GM18870 (cell line): Measurements from ENCODE around the gene KRTAP10-3.

ENCODE experiments used
- ATAC-seq: cut with Tn5 transposase; IDR thresholded peaks from one replicate; pipeline ENCODE4 v1.9.1; 2021; ENCODE audit warnings: moderate library complexity; ENCODE audit not compliant: unreplicated experiment

KRTAP10-3 gene

DNA sequence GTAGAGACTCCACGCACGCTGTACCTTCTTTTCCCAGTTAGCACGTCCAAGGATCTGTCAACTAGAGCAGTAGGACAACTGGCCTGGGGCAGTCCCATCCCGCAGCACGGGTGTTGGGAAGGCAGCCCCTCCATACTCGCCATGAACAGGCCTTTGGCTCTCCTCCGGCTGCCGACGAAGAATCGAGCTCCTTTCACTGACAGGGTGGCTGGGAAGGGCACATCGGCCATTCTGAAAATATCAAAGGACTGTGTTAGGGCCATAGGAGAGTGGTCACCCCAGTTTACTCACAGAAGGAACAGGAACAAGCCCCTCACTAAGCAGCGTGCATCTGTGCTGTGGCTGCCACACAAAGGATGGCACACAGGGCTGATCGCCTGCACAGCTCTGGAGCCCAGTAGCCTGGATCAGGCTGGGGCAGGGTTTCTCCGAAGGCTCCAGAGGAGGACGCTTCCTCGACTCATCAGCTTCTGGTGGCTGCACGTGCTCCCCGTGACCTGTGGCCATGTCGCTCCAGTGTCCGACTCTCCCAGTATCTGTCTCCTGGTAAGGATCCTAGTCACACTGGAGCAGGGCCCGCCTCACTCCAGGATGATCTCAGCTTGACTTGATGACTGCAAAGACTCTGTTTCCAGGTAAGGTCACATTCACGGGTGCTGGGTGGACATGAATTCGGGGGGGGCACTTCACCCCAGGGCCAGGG is 27.5 kb downstream of the KRTAP10-3 start:
- no peak for ATAC-seq

DNA sequence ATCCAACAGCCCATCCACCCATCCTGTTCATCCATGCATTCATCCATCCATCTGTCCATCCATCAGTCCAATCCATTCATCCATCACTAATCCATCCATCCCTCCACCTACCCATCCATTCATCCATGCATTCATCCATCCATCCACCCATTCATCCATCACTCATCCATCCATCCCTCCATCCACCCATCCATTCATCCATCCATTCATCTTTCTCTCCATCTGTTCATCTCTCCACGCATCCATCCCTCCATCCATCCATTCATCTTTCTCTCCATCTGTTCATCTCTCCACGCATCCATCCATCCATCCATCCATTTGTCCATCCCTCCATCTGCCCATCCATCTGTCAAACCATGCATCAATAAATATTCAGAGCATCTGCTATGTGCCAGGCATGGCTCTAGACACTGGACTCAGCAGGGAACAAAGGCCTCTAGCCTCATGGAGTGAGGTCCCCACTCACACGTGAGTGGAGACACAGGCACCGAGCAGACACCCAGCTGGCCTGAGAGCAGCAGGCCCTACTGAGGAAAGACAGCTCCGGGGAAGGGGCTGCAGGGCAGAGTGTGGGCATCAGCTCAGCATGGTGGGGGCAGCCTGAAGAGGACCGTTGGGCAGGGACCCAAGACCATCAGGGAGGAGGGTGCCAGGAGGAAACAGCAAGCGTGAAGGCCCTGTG is 28.2 kb downstream of the KRTAP10-3 start:
- ATAC-seq: no peak

DNA sequence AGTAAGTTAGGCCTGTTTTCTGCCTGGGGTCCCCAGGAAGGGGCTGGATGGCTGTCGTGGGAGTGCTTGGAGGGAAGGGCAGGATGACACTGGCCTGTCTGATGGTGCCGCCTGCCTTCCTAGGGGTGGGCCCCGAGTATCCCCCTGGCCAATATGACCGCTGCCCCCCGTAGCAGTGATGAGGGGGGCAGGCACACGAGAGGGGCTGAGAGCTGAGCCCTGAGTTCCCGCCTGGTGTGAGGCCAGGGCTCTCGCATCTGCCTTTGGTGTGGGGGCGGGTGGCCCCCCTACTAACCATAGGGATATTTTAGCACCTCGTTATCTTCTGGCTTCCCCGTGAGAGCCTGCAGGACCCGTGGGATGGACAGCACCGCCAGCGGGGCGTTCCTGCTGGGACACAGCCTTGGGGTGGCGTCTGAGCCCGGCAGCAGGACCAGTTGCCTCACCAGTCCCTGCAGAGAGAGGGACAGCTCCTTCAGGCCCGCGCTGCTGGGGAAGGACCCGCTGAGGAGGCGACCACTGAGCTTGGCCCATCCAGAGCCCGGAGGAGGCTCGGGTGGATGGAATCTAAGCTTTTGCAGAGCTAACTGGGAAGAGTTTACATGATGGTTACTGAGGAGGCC is 29.0 kb downstream of the KRTAP10-3 start:
- ATAC-seq: no peak

GRCh38 chr21:44529011-44529421 is 29.6 kb downstream of the KRTAP10-3 start:
- ATAC-seq: no peak

- no peak for ATAC-seq
Observed at GRCh38 chr21:44528634-44528995, 30.0 kb downstream of the KRTAP10-3 start.

GRCh38 chr21:44527983-44528633 is 30.5 kb downstream of the KRTAP10-3 start:
- no peak for ATAC-seq

DNA sequence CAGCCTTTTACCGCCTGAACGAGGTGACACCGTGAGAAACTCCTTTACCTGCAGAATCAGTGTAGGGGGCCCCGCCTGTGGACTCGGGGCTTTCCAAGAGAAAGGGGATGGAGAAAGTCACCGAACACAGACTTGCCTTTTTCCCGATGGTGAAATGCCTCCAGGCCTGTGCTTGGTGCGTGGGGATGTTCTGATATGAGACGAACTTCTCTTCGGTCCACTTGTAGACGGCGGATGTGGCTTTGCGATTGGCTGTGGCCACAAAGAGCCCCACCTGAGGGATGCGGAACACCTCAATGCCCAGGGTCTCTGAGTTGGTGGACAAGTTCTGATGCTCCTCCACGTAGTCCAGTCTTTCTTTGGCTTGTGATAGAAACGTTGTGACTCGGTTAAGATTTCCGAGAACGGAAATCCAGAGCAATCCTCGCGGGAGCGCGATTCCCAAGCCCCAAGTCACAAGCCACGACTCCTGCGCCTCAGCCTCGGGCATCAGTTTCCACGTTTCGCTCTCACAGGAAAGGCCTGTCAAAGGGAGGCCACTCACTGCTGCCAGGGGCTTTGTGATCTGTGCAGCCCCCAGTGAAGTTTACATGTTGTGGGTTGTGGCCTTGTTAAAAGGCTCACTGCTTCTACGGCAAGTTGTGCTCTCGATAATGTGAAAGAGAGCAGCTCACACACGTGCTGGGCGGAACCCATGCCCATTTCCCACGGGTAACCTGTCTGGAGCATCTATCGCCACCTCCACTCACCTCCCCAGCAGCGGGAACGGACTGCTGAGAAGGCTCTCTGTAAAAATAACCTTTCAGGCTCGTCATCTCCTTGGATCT is 31.2 kb downstream of the KRTAP10-3 start:
- no peak for ATAC-seq

DNA sequence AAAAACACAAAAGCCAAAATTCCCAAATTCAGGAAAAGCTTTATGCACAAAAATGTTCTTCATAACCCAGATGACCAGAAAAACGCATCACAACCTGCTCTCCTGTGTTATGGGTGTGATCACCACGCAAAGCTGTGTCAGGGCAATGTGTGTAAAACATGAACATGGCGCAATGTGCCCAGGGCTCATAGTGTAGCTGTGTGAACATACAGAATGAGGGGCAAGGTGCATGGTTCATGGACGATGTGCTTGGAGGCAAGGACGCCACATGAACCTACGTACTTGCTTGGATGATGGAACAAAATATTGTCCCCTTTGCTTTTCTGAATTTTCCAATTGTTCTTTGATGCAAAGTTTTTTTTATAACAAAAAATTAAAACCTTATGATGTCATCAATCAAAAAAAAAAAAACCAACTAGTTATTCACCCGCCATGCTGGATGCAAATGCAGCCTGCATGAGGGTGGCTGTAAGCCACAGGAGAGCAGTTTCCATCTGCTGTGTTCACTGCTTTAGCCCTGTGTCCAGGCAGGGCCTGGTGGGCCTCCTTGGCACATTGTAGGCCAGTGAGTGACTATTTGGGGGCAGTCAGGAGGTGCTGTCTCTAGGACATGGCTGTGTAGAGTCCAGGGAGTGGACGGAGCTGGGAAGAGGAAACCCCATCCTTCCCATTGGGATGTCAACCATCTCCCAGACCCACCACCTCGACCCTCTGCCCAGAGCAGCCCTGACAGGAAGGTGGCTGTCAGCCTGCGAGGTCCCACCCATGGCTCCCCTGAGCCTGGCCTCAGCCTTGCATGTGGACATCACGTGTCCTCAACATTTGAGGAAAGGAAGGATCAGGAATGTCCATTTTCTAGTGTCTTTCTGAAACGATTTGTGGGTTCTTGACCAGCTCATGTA is 32.2 kb downstream of the KRTAP10-3 start:
- no peak for ATAC-seq

GRCh38 chr21:44525391-44526095 is 33.1 kb downstream of the KRTAP10-3 start:
- no peak for ATAC-seq

- ATAC-seq: no peak
Observed at GRCh38 chr21:44524414-44525371, 33.9 kb downstream of the KRTAP10-3 start.

DNA sequence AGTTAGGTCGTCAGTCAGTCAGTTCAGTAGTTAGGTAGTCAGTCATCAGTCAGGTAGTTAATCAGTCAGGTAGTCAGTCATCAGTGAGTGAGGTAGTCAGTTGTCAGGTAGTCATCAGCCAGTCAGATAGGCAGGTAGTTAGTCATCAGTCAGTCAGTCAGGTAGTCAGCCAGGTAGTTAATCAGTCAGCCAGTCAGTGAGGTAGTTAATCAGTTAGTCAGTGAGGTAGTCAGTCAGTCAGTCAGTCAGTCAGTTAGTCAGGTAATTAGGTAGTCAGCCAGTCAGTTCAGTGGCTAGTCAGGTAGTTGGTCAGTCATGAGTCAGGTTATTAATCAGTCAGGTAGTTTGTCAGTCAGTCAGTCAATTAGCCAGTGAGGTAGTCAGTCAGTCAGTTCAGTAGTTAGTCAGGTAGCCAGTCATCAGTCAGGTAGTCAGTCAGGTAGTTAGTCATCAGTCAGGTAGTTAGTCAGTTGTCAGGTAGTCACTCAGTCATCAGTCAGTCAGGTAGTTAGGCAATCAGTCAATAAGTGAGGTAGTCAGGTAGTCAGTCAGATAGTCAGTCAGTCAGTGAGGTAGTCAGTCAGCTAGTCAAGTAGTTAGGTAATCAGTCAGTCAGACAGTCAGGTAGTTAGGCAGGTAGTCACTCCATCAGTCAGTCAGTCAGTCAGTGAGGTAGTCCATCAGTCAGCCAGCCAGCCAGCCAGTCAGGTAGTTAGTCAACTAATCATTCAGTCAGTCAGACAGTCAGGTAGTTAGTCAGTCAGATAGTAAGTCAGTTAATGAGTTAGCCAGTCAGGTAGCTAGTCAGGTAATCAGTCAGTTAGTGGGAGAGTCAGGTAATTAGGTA is 34.8 kb downstream of the KRTAP10-3 start:
- no peak for ATAC-seq

GRCh38 chr21:44522753-44523204 is 35.8 kb downstream of the KRTAP10-3 start:
- no peak for ATAC-seq

DNA sequence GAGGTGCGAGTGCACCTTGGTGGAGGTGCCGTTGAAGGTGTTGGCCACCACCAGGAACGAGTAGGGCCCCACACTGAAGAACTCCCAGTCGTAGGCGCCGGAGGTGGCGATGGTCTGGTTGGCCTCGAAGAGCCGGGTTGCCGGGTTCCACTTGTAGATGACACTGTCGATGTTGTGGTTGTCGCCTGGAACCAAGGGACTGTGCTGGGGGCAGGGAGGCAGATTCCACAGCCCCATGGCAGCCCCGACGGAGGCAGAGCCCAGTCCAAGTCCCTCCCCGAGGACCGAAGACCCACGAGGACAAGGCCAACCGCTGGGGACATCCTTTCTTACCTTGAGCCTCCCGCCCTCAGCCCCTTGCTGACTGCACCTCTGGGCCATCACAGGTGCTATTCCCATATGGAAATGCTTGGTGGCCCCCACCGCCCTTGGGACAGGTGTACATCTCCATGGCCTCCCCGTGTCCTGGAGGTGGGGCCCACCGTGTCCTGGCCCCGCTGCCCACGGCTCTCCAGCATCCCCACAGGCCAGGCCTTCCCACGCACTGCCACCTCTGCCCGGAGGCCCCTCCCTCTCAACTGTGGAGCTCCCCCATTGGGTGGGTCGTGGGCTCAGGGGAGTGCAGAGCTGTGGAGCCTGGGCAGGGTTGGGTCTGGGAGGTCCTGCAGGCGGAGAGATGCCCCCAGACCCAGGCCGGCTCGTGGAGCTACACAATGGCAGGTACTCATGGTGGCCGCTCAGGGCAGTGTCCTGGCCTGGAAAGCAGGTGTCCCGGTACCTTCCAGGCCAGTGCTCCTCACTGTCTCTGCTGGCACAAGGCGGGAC is 36.5 kb downstream of the KRTAP10-3 start:
- ATAC-seq: no peak

GRCh38 chr21:44521301-44521927 is 37.2 kb downstream of the KRTAP10-3 start:
- no peak for ATAC-seq

GRCh38 chr21:44520326-44521300 is 38.0 kb downstream of the KRTAP10-3 start:
- ATAC-seq: no peak
